HG02938 (cell line): Measurements from ENCODE around the gene ATXN10.

Experiments used
- ATAC-seq: cut with Tn5 transposase; IDR thresholded peaks from one replicate; pipeline ENCODE4 v1.9.1; 2021; ENCODE audit warnings: mild to moderate bottlenecking, moderate library complexity; ENCODE audit not compliant: unreplicated experiment

Gene ATXN10

DNA sequence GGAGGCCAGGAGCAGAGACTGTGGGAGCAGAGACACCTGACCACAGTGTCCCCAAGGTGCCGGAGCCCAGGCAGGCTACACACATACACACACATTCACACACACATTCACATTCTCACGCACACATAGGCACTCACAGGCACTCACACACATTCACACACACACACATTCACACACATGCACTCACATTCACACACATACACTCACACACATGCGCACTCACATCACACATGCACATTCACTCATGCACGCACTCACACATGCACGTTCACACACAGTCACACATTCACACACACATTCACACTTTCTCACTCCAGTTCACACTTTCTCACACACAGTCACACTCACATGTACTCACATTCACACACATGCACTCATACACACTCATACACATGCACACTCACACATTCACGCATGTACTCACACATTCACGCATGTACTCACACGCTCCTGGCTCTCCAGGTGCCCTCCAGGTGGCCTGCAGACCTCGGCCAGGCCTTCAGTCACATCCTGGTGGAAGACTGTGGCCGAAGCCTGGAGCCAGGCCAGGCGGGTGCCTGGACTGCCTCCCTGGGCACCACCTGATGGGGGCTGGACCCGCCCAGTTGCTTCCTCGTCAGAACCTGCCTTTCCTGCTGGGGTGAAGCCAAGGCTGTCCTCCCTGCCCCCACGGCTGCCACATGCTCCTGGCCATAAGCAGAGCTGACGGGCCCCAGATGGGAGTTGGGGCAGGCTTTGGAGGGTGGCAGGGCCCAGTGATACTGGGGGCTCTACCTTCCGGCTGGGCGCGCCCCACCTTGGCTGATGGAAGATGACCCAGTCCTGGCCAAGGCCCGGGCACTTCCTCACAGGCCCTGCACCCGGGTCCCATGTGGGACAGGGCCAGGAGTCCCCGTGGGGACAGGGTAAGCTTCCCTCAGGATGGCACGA lies 215.8 kb downstream of the ATXN10 start:
- no peak for ATAC-seq

DNA sequence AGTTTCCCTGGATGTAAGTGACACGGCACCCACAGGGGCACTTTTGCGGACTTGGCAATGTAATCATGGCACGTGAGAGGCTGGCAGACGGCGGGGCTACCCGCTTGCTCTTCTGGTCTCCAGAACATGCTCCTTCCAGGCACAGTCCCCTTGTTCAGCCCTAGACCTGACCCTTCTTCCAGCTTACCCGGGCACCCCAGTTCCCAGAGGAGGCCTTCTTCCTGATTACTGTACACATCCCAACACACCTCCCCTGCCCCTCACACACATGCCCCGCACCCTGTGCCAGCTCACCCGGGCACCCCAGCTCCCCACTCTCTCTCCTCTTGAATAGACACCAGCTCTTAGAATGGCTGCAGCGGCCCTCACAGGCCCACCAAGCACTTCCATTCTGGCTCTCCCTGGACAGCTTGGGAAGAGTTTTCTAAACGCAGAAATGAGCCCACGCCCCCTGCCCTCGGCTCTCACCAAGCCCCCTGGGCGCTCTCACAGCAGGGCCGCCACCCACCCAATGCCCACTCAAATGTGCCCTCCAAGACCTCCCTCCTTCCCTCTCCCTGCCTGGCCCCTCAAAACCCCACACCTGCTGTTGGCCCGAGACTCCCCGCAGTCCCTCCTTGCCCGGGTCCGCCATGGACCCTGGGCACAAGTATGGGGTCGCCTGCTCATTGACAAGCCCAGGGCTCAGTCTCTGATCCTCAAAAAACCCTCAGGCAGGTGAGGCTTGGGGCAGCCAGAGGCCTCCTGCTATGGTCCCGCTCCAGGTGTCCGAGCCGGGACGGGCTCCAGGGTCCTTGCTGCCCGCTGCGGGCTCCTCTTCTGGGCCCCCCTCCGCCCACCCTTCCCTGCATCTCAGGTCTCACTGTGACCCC lies 216.8 kb downstream of the ATXN10 start:
- ATAC-seq = no peak

DNA sequence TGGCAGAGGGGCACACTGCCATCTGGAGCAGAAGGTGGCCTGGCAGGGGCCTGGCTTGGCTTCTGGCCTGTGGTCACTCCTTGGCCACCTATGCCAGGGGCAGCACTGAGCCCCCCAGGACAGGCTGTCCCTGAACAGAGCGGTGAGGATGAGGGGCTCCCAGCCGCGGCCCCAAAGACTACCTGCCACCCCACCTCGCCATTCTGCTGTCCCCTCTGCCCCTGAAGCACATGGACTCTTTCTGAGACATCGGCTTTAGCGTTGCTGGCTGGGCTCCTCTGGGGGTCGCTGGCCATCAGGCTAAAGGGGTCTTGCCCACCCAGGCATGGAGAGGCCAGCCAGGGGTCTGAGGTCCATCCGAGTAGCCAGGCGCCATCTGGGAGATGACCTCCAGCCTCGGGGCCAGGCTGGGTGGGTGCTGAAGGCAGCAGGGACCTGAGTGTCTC lies 217.5 kb downstream of the ATXN10 start:
- ATAC-seq = no peak

DNA sequence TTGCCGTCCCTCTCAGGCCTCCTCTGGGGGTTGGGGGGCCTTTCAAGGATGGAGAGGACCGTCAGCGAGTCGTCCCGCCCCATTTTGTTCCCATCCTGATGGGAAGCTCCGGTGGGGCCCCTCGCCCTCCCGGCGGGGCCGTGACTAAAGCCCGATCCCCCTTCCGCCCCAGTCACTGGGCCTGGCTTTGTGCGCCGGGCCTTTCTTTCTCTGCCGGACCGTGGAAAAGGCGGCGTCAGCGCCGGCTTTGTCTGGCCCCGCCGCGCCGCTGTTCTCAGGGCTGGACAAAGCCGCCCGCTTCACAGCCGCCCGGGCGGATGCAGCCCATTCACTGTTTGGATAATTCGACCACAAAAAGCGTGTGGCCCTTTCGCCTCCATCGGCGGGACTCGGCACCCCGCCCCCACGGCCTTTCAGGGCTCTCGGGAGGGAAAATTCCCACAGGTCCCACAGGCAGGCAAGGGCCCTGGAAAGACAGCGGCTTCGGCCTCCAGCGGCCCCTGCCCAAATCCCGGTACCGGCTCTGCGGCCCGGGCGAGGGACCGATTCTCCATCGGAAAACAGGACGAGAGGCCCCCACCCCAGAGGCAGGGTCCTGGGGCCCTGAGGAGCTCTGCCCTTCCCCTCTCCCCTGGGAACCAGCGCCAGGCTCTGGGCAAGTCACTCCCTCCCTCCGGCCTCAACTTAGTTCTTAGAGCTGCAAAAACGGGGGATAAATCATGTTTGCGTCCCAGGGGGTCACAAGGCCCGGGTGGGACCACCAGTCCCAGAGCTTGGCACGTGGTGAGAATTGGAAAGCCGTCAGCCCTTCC lies 218.1 kb downstream of the ATXN10 start:
- ATAC-seq = no peak

DNA sequence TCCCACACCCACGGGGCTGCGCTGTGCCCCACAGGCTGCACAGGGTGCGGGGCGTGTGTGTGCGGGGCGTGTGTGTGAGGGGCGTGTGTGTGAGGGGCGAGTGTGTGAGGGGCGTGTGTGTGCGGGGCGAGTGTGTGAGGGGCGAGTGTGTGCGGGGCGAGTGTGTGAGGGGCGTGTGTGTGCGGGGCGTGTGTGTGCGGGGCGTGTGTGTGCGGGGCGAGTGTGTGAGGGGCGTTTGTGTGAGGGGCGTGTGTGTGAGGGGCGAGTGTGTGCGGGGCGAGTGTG lies 218.7 kb downstream of the ATXN10 start:
- no peak for ATAC-seq

DNA sequence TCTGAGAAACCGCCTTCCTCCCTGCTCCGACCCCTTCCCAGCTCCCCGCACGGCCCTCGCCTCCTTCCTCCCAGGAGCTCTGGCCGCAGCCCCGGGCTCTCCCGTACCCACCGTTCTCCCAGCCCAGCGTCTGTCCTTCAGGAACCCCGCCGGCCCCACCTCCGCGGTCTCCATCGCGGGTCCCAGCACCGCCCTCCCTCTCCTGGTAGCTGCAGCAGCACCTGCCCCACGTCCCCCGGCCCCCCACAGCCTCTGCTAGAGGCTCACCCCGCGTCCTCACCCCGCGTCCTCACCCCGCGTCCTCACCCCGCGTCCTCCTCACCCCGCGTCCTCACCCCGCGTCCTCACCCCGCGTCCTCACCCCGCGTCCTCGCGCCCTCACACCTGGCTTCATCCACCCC lies 219.4 kb downstream of the ATXN10 start:
- ATAC-seq = no peak

DNA sequence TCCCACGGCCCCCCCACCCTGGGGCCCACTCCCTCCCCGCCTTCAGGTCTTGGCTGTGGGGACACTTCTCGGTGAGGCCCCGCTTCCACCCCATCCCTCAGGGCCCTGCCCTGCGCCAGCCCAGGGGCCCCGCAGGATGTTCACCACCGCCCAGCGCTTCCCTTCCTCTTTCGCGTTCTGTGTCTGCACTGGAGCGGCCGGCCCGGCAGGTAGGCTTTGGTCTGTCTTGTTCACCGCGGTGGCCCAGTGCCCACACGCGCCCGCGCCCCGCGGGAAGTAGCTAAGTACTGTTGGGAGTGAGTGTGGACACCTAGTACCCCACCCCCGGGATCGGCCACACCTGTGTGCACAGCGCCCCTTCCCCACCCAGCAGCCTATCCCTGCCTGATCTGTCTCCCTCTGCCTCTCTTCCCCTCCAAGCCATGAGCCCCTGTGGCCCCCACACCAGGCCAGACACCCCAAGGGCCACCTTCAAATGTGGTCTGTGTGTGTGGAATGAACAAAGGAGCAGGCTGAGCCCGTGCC lies 219.9 kb downstream of the ATXN10 start:
- no peak for ATAC-seq

DNA sequence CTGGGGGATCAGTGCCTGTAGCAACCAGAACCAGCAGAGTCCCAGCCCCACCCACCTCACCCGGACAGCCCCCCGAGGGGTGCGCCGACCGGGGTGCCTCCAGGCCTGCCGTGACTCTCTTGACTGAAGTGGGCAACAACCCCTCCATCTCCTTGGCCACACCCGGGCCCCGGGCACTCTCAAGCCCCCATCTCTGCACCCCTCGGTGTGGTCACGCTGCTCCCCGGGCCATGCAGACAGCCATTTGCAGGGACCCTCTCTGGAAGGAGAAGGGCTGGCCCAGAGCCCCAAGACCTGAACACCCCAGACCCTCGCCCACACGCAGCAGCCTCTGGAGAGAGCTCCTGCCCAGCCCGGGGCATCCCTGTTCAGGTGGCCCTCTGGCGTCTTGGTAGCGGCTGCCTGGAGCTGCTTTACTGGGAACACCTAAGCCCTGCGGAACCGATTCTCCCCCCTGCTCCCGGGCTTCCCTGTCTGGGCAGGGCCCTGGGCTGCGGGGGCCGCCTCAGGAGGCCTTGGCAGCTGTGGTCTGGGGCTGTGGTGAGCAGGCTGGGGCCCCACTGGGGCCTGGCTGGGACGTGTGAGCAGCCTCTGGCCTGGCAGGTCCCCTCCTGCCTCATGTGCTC lies 220.5 kb downstream of the ATXN10 start:
- ATAC-seq = no peak

DNA sequence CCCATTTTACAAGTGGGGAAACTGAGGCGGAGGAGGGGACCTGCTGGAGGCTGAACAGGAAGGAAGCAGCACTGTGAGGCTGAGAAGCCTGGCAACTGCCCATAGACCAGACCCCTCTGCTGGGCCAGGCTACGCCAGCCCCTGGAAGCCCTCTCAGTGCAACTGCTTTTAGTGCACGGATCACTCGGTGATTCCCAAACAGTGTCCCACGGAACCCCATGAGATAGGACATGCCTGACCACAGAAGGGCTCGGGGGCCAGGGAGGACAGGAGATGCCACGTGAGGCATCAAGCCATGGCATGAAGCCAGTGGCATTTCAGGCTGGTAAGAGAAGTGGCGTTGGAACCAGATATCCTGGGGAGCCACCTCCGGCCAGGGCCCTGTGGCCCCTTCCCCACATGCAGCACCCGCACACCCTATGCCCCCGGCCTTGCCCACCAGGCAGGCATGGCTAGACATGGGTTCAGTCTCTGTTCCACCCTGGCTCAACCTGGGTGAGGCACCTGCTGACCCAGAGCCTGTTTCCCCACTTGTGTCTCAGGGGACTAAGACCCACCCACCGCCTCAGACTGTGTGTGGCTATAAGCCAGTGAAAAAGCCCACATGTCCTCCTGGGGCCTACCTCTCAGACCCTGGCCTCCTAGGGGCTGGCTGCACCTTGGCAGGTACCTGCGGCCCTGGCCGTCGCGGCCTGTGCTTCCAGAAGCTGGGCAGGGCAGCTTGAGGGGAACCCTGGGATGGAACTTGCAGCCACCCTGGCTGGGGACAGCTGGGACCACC lies 221.2 kb downstream of the ATXN10 start:
- ATAC-seq = no peak

DNA sequence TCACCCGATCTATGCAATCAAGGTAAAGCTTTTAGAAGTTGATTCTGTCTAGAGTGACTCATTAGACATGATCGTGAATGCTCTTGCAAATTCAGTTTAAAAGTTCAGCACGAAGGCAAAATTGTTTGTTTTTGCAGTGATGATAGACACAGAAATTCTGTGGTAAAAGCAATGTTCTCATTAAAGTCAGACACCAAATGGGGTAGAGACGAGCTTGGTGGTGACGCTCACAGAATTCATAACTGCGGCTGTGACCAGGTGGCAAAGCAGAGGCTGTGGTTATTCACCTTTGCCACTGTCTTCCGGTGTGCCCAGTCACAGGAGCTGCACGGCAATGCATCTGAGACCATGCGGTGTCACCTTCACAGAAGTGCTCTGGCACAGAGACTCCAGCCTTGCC lies 221.9 kb downstream of the ATXN10 start:
- no peak for ATAC-seq
